CD4-positive, alpha-beta memory T cell (primary cell): ENCODE data around the gene CREB1. TPM values are rescaled to one million over a fixed set of nuclear protein-coding genes. Genes with fewer than 3 reads are reported as not detected.

ENCODE experiments used
- CTCF ChIA-PET: fragments of 350-600 bp; sonication (Branson Sonifier 250); formaldehyde crosslinking; loops from one replicate; lab custom pipeline; 2021; ENCODE audit warnings: inconsistent platforms; ENCODE audit not compliant: partially characterized antibody; lab: Charles Lee
- POLR2A ChIA-PET: fragments of 350-600 bp; sonication (Branson Sonifier 250); formaldehyde crosslinking; loops from one replicate; lab custom pipeline; 2021; ENCODE audit not compliant: partially characterized antibody; lab: Charles Lee
- DNase-seq, 5 donors: peaks; one replicate each; pipeline versions ENCODE4 v3.0.0 to v3.0.0-alpha.2; 2020 to 2022; ENCODE audit warnings: mixed read lengths in 1 of 5
- H3K27ac ChIP-seq: one replicate; pipeline ENCODE4 v1.7.0; 2013; ENCODE audit warnings: low read depth, low read length
- H3K27me3 ChIP-seq: 2 replicates; pipeline ENCODE4 v1.7.0; 2013; ENCODE audit warnings: mild to moderate bottlenecking, low read length, moderate library complexity; ENCODE audit not compliant: insufficient read depth
- H3K36me3 ChIP-seq: 2 replicates; pipeline ENCODE4 v1.7.0; 2013; ENCODE audit warnings: mild to moderate bottlenecking, low read length, moderate library complexity; ENCODE audit not compliant: insufficient read depth
- H3K4me1 ChIP-seq: 2 replicates; pipeline ENCODE4 v1.7.0; 2013; ENCODE audit warnings: mild to moderate bottlenecking, low read length, moderate library complexity; ENCODE audit not compliant: insufficient read depth
- H3K4me3 ChIP-seq, 2 donors: one replicate each; pipeline ENCODE4 v1.7.0; 2013; ENCODE audit warnings: low read length in 2 of 2, mild to moderate bottlenecking in 1 of 2
- H3K9me3 ChIP-seq, 2 donors: one replicate each; pipeline ENCODE4 v1.7.0; 2013; ENCODE audit warnings: low read length in 2 of 2, control low read depth in 1 of 2; ENCODE audit not compliant: control insufficient read depth in 1 of 2
- H3K27ac Mint-ChIP-seq, 7 donors: one replicate each; pipeline ENCODE4 v1.8.0; 2020 to 2021; ENCODE audit warnings: mixed read lengths in 7 of 7, mild to moderate bottlenecking in 6 of 7, inconsistent platforms in 3 of 7, moderate library complexity in 3 of 7
- H3K27me3 Mint-ChIP-seq, 2 donors: one replicate each; pipeline ENCODE4 v1.8.0; 2020 to 2021; ENCODE audit warnings: mixed read lengths in 2 of 2
- H3K36me3 Mint-ChIP-seq, 2 donors: one replicate each; pipeline ENCODE4 v1.8.0; 2020 to 2021; ENCODE audit warnings: mixed read lengths in 2 of 2, inconsistent platforms in 1 of 2, mild to moderate bottlenecking in 1 of 2
- H3K4me1 Mint-ChIP-seq, 4 donors: one replicate each; pipeline ENCODE4 v1.8.0; 2020 to 2021; ENCODE audit warnings: mixed read lengths in 4 of 4, mild to moderate bottlenecking in 1 of 4
- H3K4me3 Mint-ChIP-seq, 8 donors: one replicate each; pipeline ENCODE4 v1.8.0; 2020 to 2021; ENCODE audit warnings: mixed read lengths in 8 of 8, mild to moderate bottlenecking in 7 of 8, moderate library complexity in 6 of 8, inconsistent platforms in 3 of 8
- H3K9me3 Mint-ChIP-seq, 8 donors: one replicate each; pipeline ENCODE4 v1.8.0; 2020 to 2021; ENCODE audit warnings: mixed read lengths in 8 of 8, mild to moderate bottlenecking in 5 of 8, inconsistent platforms in 3 of 8, moderate library complexity in 1 of 8
- intact Hi-C: fragments of 100-400 bp; cut with micrococcal nuclease; formaldehyde crosslinking; loops from one replicate; pipeline ENCODE4 v1.15.1; 2023
- polyA plus RNA-seq, 2 donors: library from polyadenylated mRNA; unstranded; fragments of 300-500 nt; fragmentation: Illumina TruSeq; gene quantifications; one replicate each; pipeline ENCODE4 v1.2.3, GENCODE V29; 2021
- total RNA-seq, 2 experiments: library from RNA; stranded (reverse); gene quantifications; one replicate each; pipeline ENCODE4 v1.2.3, GENCODE V29; 2021

Gene CREB1
- total and polyA plus RNA-seq, 4 experiments from 2014 or later = 60.0 to 128 (median 102) TPM

GRCh38 chr2:207625014-207625907, 95.5 kb downstream of the CREB1 start, which contains the start of gene METTL21A:
Gene METTL21A, minus strand, starts transcription at chr2:207625394. Its CDS starts 1,019 bp downstream, at chr2:207624375.
- DNase-seq = peak; percentile 96 to 97 (median 97)
- peaks cover 16 to 46% (median 31%) of the 10 kb centered on the region in 4 donors for H3K4me1 Mint-ChIP-seq

GRCh38 chr2:207629553-207629952, 99.8 kb downstream of the CREB1 start:
- peak overlapping the region in 6 of 7 donors; percentile 70 to 87 (median 74) for H3K27ac Mint-ChIP-seq
- H3K9me3 Mint-ChIP-seq = no peaks in the 10 kb centered on the region
- Histone ChIP-seq H3K27me3 (no peaks in the 10 kb centered on the region), H3K9me3 (no peaks in the 10 kb centered on the region), H3K4me3 (no peak overlapping the region), H3K4me1 (peaks cover 7% of the 10 kb centered on the region), H3K27ac (no peak overlapping the region), H3K36me3 (no peaks in the 10 kb centered on the region)
- peaks cover 4 to 13% (median 8%) of the 10 kb centered on the region in 4 donors for H3K4me1 Mint-ChIP-seq
- intact Hi-C loops = loop anchor here (10.0 kb wide), 1 partner anchor 55 kb away; no protein-coding TSS in a partner anchor
- POLR2A ChIA-PET = no interaction called here
- DNase-seq = no peak
- peak overlapping the region in 2 of 8 donors; percentile 46 for H3K4me3 Mint-ChIP-seq
- peaks cover 0 to 7% of the 10 kb centered on the region in 2 donors for H3K36me3 Mint-ChIP-seq
- CTCF ChIA-PET = no interaction called here
- H3K27me3 Mint-ChIP-seq = no peaks in the 10 kb centered on the region

More at GRCh38 chr2:207625014-207625907, 95.5 kb downstream of the CREB1 start, which contains the start of gene METTL21A:
- Histone ChIP-seq H3K36me3 (peaks cover 12% of the 10 kb centered on the region), H3K4me3 (peak within 1 kb of the TSS; percentile 89 to 90), H3K27ac (peak within 1 kb of the TSS; percentile 97), H3K9me3 (no peaks in the 10 kb centered on the region), H3K4me1 (peaks cover 31% of the 10 kb centered on the region), H3K27me3 (no peaks in the 10 kb centered on the region)
- H3K9me3 Mint-ChIP-seq = no peaks in the 10 kb centered on the region
- H3K4me3 Mint-ChIP-seq = peak within 1 kb of the TSS; percentile 94 to 96 (median 95)
- ChIA-PET CTCF (interaction anchor here (0.6 to 3.5 kb wide), 34 partner anchors 8 to 860 kb away, joined by 3 to 34 read pairs (median 4); partner anchors contain the start of genes CCNYL1, CREB1, FASTKD2 and MDH1B), POLR2A (interaction anchor here (0.6 to 5.0 kb wide), 24 partner anchors 13 to 1539 kb away, joined by 3 to 223 read pairs (median 4); partner anchors contain the start of genes CCNYL1, CREB1, EEF1B2 and FASTKD2)
- no peaks in the 10 kb centered on the region for H3K27me3 Mint-ChIP-seq
- peaks cover 6 to 28% of the 10 kb centered on the region in 2 donors for H3K36me3 Mint-ChIP-seq
- H3K27ac Mint-ChIP-seq = peak within 1 kb of the TSS; percentile 92 to 99 (median 97)
- intact Hi-C loops = loop anchor here (1.0 to 10.0 kb wide), 9 partner anchors 50 to 1466 kb away; partner anchors contain the start of genes CCNYL1, CREB1, EEF1B2 and FASTKD2

DNA sequence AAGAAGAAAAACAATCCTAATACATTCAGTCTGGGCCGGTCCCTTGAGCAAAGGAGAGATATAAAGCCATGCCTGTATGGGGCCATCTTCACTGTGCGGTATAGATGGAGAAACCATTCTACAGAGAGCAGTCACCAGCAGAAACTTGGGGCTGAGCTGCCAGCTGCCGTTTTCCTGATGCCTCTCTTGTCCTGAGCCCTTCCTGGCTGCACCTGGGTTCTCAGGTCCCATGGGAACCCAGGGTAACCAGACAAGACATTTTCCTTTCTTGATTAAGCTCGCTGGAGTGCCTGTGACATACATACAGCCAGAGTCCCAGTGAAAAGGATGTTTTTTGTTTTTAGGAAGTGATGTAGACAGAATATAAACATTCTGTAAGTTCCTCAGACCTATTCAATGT, 100.7 kb downstream of the CREB1 start:
- Mint-ChIP-seq H3K27ac (no peak overlapping the region), H3K4me1 (peaks cover 4 to 12% (median 6%) of the 10 kb centered on the region in 4 donors), H3K36me3 (peaks cover 0 to 4% of the 10 kb centered on the region in 2 donors), H3K27me3 (no peaks in the 10 kb centered on the region), H3K4me3 (no peak overlapping the region), H3K9me3 (no peaks in the 10 kb centered on the region)
- ChIA-PET CTCF (interaction anchor here (1.1 kb wide), 1 partner anchor 96 kb away, joined by 3 read pairs; no protein-coding TSS in a partner anchor), POLR2A (interaction anchor here (0.6 kb wide), 1 partner anchor 30 kb away, joined by 3 read pairs; no protein-coding TSS in a partner anchor)
- peaks cover 7% of the 10 kb centered on the region for H3K4me1 ChIP-seq
- H3K4me3 ChIP-seq = no peak overlapping the region
- DNase-seq = no peak
- H3K27ac ChIP-seq = no peak overlapping the region
- no peaks in the 10 kb centered on the region for H3K27me3 ChIP-seq
- no peaks in the 10 kb centered on the region for H3K36me3 ChIP-seq
- intact Hi-C loops = no loop called here
- H3K9me3 ChIP-seq = no peaks in the 10 kb centered on the region

- H3K36me3 ChIP-seq = no peaks in the 10 kb centered on the region
- CTCF ChIA-PET = interaction anchor here (1.7 kb wide), 1 partner anchor 7 kb away, joined by 10 read pairs; the partner anchor contains the start of gene METTL21A
- no peaks in the 10 kb centered on the region for H3K27me3 ChIP-seq
- Mint-ChIP-seq H3K27me3 (no peaks in the 10 kb centered on the region), H3K27ac (no peak overlapping the region), H3K4me3 (no peak overlapping the region), H3K36me3 (no peaks in the 10 kb centered on the region), H3K4me1 (peaks cover 0 to under 1% (median under 1%) of the 10 kb centered on the region in 4 donors), H3K9me3 (no peaks in the 10 kb centered on the region)
- no peak for DNase-seq
- H3K4me3 ChIP-seq = no peak overlapping the region
- no peaks in the 10 kb centered on the region for H3K4me1 ChIP-seq
- POLR2A ChIA-PET = interaction anchor here (1.1 kb wide), 1 partner anchor 78 kb away, joined by 3 read pairs; the partner anchor contains the start of gene CCNYL1
- intact Hi-C loops = no loop called here
- no peak overlapping the region for H3K27ac ChIP-seq
- H3K9me3 ChIP-seq = no peaks in the 10 kb centered on the region
Observed at GRCh38 chr2:207632575-207633493, 103.1 kb downstream of the CREB1 start.

DNA sequence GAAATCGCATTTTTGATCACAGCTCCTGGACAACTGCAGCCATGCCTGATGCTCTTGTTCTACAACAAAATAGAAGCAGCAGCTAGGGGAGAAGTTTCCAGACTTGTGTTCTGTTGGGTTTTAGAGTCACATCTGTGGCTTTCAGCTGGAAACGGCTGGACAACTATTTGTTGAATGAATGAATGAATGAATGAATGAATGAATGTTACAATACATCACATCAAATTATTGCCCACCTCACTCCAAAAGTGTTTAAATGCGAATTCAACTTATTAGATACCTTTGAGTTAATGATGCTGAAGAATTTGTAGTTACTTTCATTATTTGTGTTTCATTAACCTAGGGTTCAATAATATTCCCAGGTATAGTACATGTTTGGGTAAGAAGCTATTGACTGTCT, 103.9 kb downstream of the CREB1 start:
- H3K27me3 Mint-ChIP-seq = no peaks in the 10 kb centered on the region
- no peak overlapping the region for H3K4me3 Mint-ChIP-seq
- POLR2A ChIA-PET = interaction anchor here (1.1 kb wide), 1 partner anchor 78 kb away, joined by 3 read pairs; the partner anchor contains the start of gene CCNYL1
- Histone ChIP-seq H3K27me3 (no peaks in the 10 kb centered on the region), H3K9me3 (no peaks in the 10 kb centered on the region), H3K27ac (no peak overlapping the region), H3K4me3 (no peak overlapping the region), H3K4me1 (no peaks in the 10 kb centered on the region), H3K36me3 (no peaks in the 10 kb centered on the region)
- intact Hi-C loops = no loop called here
- H3K9me3 Mint-ChIP-seq = no peaks in the 10 kb centered on the region
- CTCF ChIA-PET = interaction anchor here (1.1 to 1.7 kb wide), 2 partner anchors 8 to 407 kb away, joined by 3 to 10 read pairs; partner anchors contain the start of gene METTL21A
- H3K4me1 Mint-ChIP-seq = no peaks in the 10 kb centered on the region
- H3K36me3 Mint-ChIP-seq = no peaks in the 10 kb centered on the region
- no peak for DNase-seq
- peak overlapping the region in 1 of 7 donors; percentile 42 for H3K27ac Mint-ChIP-seq

- no peaks in the 10 kb centered on the region for H3K4me1 ChIP-seq
- H3K27ac Mint-ChIP-seq = no peak overlapping the region
- H3K36me3 Mint-ChIP-seq = no peaks in the 10 kb centered on the region
- no peaks in the 10 kb centered on the region for H3K9me3 ChIP-seq
- no peaks in the 10 kb centered on the region for H3K4me1 Mint-ChIP-seq
- CTCF ChIA-PET = interaction anchor here (0.9 to 1.0 kb wide), 2 partner anchors 9 to 14 kb away, joined by 3 read pairs; no protein-coding TSS in a partner anchor
- no peaks in the 10 kb centered on the region for H3K27me3 ChIP-seq
- no peak overlapping the region for H3K27ac ChIP-seq
- H3K9me3 Mint-ChIP-seq = peaks cover 0 to 9% (median 6%) of the 10 kb centered on the region in 8 donors
- no peaks in the 10 kb centered on the region for H3K36me3 ChIP-seq
- H3K4me3 Mint-ChIP-seq = no peak overlapping the region
- POLR2A ChIA-PET = no interaction called here
- H3K27me3 Mint-ChIP-seq = peaks cover 2 to 4% of the 10 kb centered on the region in 2 donors
- intact Hi-C loops = no loop called here
- no peak overlapping the region for H3K4me3 ChIP-seq
- no peak for DNase-seq
Observed at GRCh38 chr2:207635468-207636200, 105.9 kb downstream of the CREB1 start.
